SU-DHL-6 (cell line): ENCODE data around the gene BRPF3.

Source experiments
- H2AFZ ChIP-seq: fragments of 200-600 bp; sonication (generic); 2 replicates; pipeline ENCODE4 v1.6.1; 2014; ENCODE audit warnings: low read depth, mild to moderate bottlenecking, moderate library complexity, mixed read lengths, antibody characterized with exemption, low read length; ENCODE audit not compliant: severe bottlenecking
- H3F3A ChIP-seq: fragments of 200-600 bp; shearing (Covaris generic); 2 replicates; pipeline ENCODE4 v1.6.0; 2016; ENCODE audit warnings: antibody characterized with exemption, mild to moderate bottlenecking; ENCODE audit not compliant: insufficient read depth
- H3K27ac ChIP-seq: fragments of 200-600 bp; sonication (generic); 2 replicates; pipeline ENCODE4 v1.5.1; 2016; ENCODE audit warnings: low read depth, mild to moderate bottlenecking, low read length, moderate library complexity, mixed read lengths
- H3K27me3 ChIP-seq: fragments of 200-600 bp; sonication (generic), shearing (Covaris generic); 2 replicates; pipeline ENCODE4 v1.6.0; 2014; ENCODE audit warnings: mild to moderate bottlenecking, low read length
- H3K36me3 ChIP-seq: fragments of 200-600 bp; sonication (generic); 2 replicates; pipeline ENCODE4 v1.6.1; 2014; ENCODE audit warnings: mild to moderate bottlenecking, low read length, mixed read lengths
- H3K4me2 ChIP-seq: fragments of 300-600, 200-600 bp; shearing (Covaris generic), sonication (generic); 2 replicates; pipeline ENCODE4 v1.6.0; 2014; ENCODE audit warnings: low read length, low read depth, mild to moderate bottlenecking; ENCODE audit not compliant: poor library complexity, severe bottlenecking
- H3K4me3 ChIP-seq: fragments of 200-600 bp; sonication (generic); 2 replicates; pipeline ENCODE4 v1.5.1; 2014; ENCODE audit warnings: antibody characterized with exemption, low read length, mild to moderate bottlenecking, mixed read lengths; ENCODE audit not compliant: insufficient read depth, poor library complexity, severe bottlenecking
- H3K79me2 ChIP-seq: fragments of 200-600 bp; sonication (generic); 2 replicates; pipeline ENCODE4 v1.6.1; 2014; ENCODE audit warnings: mild to moderate bottlenecking, low read length, moderate library complexity; ENCODE audit not compliant: insufficient read depth
- H3K9ac ChIP-seq: fragments of 200-600 bp; sonication (generic); 2 replicates; pipeline ENCODE4 v1.7.0; 2014; ENCODE audit warnings: mild to moderate bottlenecking, low read length
- H3K9me2 ChIP-seq: fragments of 200-600 bp; sonication (generic); replicated peaks from 2 replicates; pipeline ENCODE4 v1.6.1; 2014; ENCODE audit warnings: low read length; ENCODE audit not compliant: insufficient read depth
- H3K9me3 ChIP-seq: fragments of 200-600 bp; sonication (generic); 2 replicates; pipeline ENCODE4 v1.6.1; 2014; ENCODE audit warnings: low read length, mixed read lengths; ENCODE audit not compliant: insufficient read depth
- H4K20me1 ChIP-seq: fragments of 200-600 bp; sonication (generic); 2 replicates; pipeline ENCODE4 v1.6.1; 2014; ENCODE audit warnings: low read depth, mild to moderate bottlenecking, antibody characterized with exemption, low read length, moderate library complexity, mixed read lengths
- CTCF ChIP-seq: fragments of 200-600 bp; sonication (generic); IDR thresholded peaks from one replicate; pipeline ENCODE4 v1.5.1; 2017; ENCODE audit warnings: antibody characterized with exemption, mild to moderate bottlenecking, low read length, moderate library complexity; ENCODE audit not compliant: insufficient read depth, poor library complexity, severe bottlenecking
- EZH2phosphoT487 ChIP-seq: fragments of 200-600 bp; sonication (generic), shearing (Covaris generic); conservative IDR thresholded peaks from 2 replicates; pipeline ENCODE4 v1.6.1; 2018; ENCODE audit warnings: mild to moderate bottlenecking, antibody characterized with exemption, low read length, moderate library complexity, mixed read lengths

The BRPF3 gene

GRCh38 chr6:36150283-36150682 lies 46.3 kb upstream of the BRPF3 start:
- H3F3A ChIP-seq: no peaks in the 10 kb centered on the region
- H3K9me3 ChIP-seq: peaks cover 8% of the 10 kb centered on the region; the same call in 1 of the 2 replicates
- H3K4me2 ChIP-seq: no peak overlapping the region
- no peaks in the 10 kb centered on the region for H3K36me3 ChIP-seq
- no peak overlapping the region for H3K4me3 ChIP-seq
- no peak overlapping the region for H2AFZ ChIP-seq
- no peak for TF ChIP-seq CTCF
- TF ChIP-seq EZH2phosphoT487: no peak
- H3K27ac ChIP-seq: no peak overlapping the region
- no peaks in the 10 kb centered on the region for H4K20me1 ChIP-seq
- no peaks in the 10 kb centered on the region for H3K79me2 ChIP-seq
- H3K9me2 ChIP-seq: no peaks in the 10 kb centered on the region
- H3K9ac ChIP-seq: no peak overlapping the region
- no peaks in the 10 kb centered on the region for H3K27me3 ChIP-seq

GRCh38 chr6:36154286-36154685 lies 42.3 kb upstream of the BRPF3 start:
- peaks cover 9% of the 10 kb centered on the region; the same call in 1 of the 2 replicates for H3K9me3 ChIP-seq
- no peak overlapping the region for H3K27ac ChIP-seq
- H3F3A ChIP-seq: no peaks in the 10 kb centered on the region
- no peaks in the 10 kb centered on the region for H3K79me2 ChIP-seq
- H2AFZ ChIP-seq: no peak overlapping the region
- no peaks in the 10 kb centered on the region for H3K27me3 ChIP-seq
- no peaks in the 10 kb centered on the region for H4K20me1 ChIP-seq
- no peaks in the 10 kb centered on the region; the same call in 1 of the 2 replicates for H3K36me3 ChIP-seq
- H3K9ac ChIP-seq: no peak overlapping the region
- H3K4me3 ChIP-seq: no peak overlapping the region
- TF ChIP-seq CTCF: no peak
- TF ChIP-seq EZH2phosphoT487: no peak
- no peaks in the 10 kb centered on the region for H3K9me2 ChIP-seq
- H3K4me2 ChIP-seq: no peak overlapping the region

GRCh38 chr6:36155662-36156061 lies 40.9 kb upstream of the BRPF3 start:
- H3K9ac ChIP-seq: no peak overlapping the region
- no peaks in the 10 kb centered on the region for H4K20me1 ChIP-seq
- no peak overlapping the region for H3K4me2 ChIP-seq
- H2AFZ ChIP-seq: no peak overlapping the region
- H3K27me3 ChIP-seq: no peaks in the 10 kb centered on the region
- no peak overlapping the region for H3K4me3 ChIP-seq
- no peaks in the 10 kb centered on the region for H3F3A ChIP-seq
- TF ChIP-seq EZH2phosphoT487: no peak
- TF ChIP-seq CTCF: no peak
- H3K27ac ChIP-seq: no peak overlapping the region
- no peaks in the 10 kb centered on the region for H3K9me2 ChIP-seq
- no peaks in the 10 kb centered on the region; the same call in 1 of the 2 replicates for H3K36me3 ChIP-seq
- H3K79me2 ChIP-seq: no peaks in the 10 kb centered on the region
- H3K9me3 ChIP-seq: peaks cover 9% of the 10 kb centered on the region; the same call in 1 of the 2 replicates
